HepG2 (cell line): Measurements from ENCODE around the gene COMMD1. TPM values are rescaled to one million over a fixed set of nuclear protein-coding genes. Genes with fewer than 3 reads are reported as not detected.

Source experiments
- ATAC-seq: fragments of 200-7000 bp; cut with Tn5 transposase; 3 replicates; pipeline ENCODE4 v1.9.1; 2020; ENCODE audit warnings: mild to moderate bottlenecking, moderate library complexity
- BruUV-seq: library from RNA; stranded (reverse); fragments of 400-500 nt; replicated peaks from 2 replicates; lab custom pipeline; 2021; lab: Mats Ljungman, UMichigan
- CTCF ChIA-PET: fragments of 300-600 bp; formaldehyde crosslinking; extraction: SDS; loops from one replicate; lab custom pipeline; 2021; ENCODE audit warnings: low total read pairs, inconsistent platforms, low intra/inter-chr PET ratio; lab: Yijun Ruan, JAX
- POLR2A ChIA-PET: fragments of 350-600 bp; sonication (Branson Sonifier 250); formaldehyde crosslinking; loops from one replicate; lab custom pipeline; 2020; ENCODE audit warnings: antibody characterized with exemption, inconsistent platforms; lab: Yijun Ruan, JAX
- DNase-seq: peaks from one replicate; pipeline ENCODE4 v3.0.0-alpha.2; 2015; ENCODE audit warnings: low spot score
- FAIRE-seq: peaks from 3 replicates; lab custom pipeline; 2011; peaks lifted over from hg19 to GRCh38; lab: Jason Lieb, UNC
- H2AFZ ChIP-seq: one replicate; pipeline ENCODE4 v1.6.1; 2011; ENCODE audit warnings: low read length, inconsistent platforms
- H3K27ac ChIP-seq: fragments of 300-600 bp; 3 replicates; pipeline ENCODE4 v1.8.0; 2011; ENCODE audit warnings: mixed run types, mild to moderate bottlenecking, mixed read lengths, low read length, inconsistent platforms; ENCODE audit not compliant: insufficient read depth; ENCODE audit errors: extremely low read length
- H3K27me3 ChIP-seq, 2 experiments: fragments of 200-600 bp in 1 of 2; 2 replicates in 1 of 2; 3 replicates in 1 of 2; pipeline versions ENCODE4 v1.6.0 to v1.8.0; 2011; ENCODE audit warnings: low read length in 2 of 2, mild to moderate bottlenecking in 2 of 2, moderate library complexity in 2 of 2, inconsistent platforms in 1 of 2; ENCODE audit not compliant: insufficient read depth in 2 of 2, control insufficient read depth in 1 of 2
- H3K36me3 ChIP-seq, 2 experiments: fragments of 200-600 bp in 1 of 2; replicated peaks in 1 of 2; 2 replicates in 1 of 2; 3 replicates in 1 of 2; pipeline versions ENCODE4 v1.5.1 to v1.8.0; 2011; ENCODE audit warnings: low read length in 2 of 2, inconsistent platforms in 1 of 2; ENCODE audit not compliant: insufficient read depth in 2 of 2, control insufficient read depth in 1 of 2
- H3K4me1 ChIP-seq: 2 replicates; pipeline ENCODE4 v1.5.1; 2012; ENCODE audit warnings: low read length, inconsistent platforms; ENCODE audit not compliant: insufficient read depth
- H3K4me2 ChIP-seq: 2 replicates; pipeline ENCODE4 v1.6.0; 2011; ENCODE audit warnings: low read depth, low read length, inconsistent platforms
- H3K4me3 ChIP-seq, 3 experiments: fragments of 200-600 bp in 1 of 3; sonication (generic), shearing (Covaris generic) in 1 of 3; replicated peaks in 1 of 3; 2 replicates each; pipeline ENCODE4 v1.5.1; 2011 to 2016; ENCODE audit warnings: low read length in 3 of 3, inconsistent platforms in 2 of 3, low read depth in 2 of 3, mild to moderate bottlenecking in 2 of 3, control low read depth in 1 of 3, mixed read lengths in 1 of 3; ENCODE audit not compliant: insufficient read depth in 1 of 3
- H3K79me2 ChIP-seq: one replicate; pipeline ENCODE4 v1.6.1; 2011; ENCODE audit warnings: low read length, inconsistent platforms; ENCODE audit not compliant: insufficient read depth
- H3K9ac ChIP-seq: 2 replicates; pipeline ENCODE4 v1.6.0; 2011; ENCODE audit warnings: mild to moderate bottlenecking, low read depth, low read length, inconsistent platforms; ENCODE audit not compliant: insufficient read depth
- H3K9me3 ChIP-seq: 2 replicates; pipeline ENCODE4 v1.5.1; 2012; ENCODE audit warnings: mild to moderate bottlenecking, low read length
- H4K20me1 ChIP-seq: 2 replicates; pipeline ENCODE4 v1.6.0; 2011; ENCODE audit warnings: inconsistent platforms, mild to moderate bottlenecking, low read length, moderate library complexity; ENCODE audit not compliant: insufficient read depth
- ADNP ChIP-seq: sonication (generic); formaldehyde crosslinking; IDR thresholded peaks from 2 replicates; pipeline ENCODE4 v1.4.0; 2020; ENCODE audit warnings: missing genetic modification reagents
- CERS6 ChIP-seq: sonication (generic); formaldehyde crosslinking; IDR thresholded peaks from 2 replicates; pipeline ENCODE4 v1.5.0; 2020; ENCODE audit warnings: missing genetic modification reagents
- GATA4 ChIP-seq: sonication (generic); IDR thresholded peaks from 2 replicates; pipeline ENCODE4 v1.6.1; 2016; ENCODE audit warnings: antibody characterized with exemption, low read depth, borderline replicate concordance
- NCOA2 ChIP-seq: sonication (generic); formaldehyde crosslinking; IDR thresholded peaks from 2 replicates; pipeline ENCODE4 v1.8.0; 2022; ENCODE audit warnings: inconsistent platforms
- ZC3H13 ChIP-seq: sonication (generic); formaldehyde crosslinking; IDR thresholded peaks from 2 replicates; pipeline ENCODE4 v1.8.1; 2023; ENCODE audit warnings: mild to moderate bottlenecking, missing genetic modification reagents, moderate library complexity
- ZNF784 ChIP-seq: sonication (generic); formaldehyde crosslinking; IDR thresholded peaks from 2 replicates; pipeline ENCODE4 v1.5.1; 2020; ENCODE audit warnings: missing genetic modification reagents, mild to moderate bottlenecking, borderline replicate concordance
- ZSCAN29 ChIP-seq: sonication (generic); formaldehyde crosslinking; conservative IDR thresholded peaks from 2 replicates; pipeline ENCODE4 v1.4.0; 2020; ENCODE audit warnings: mild to moderate bottlenecking, missing genetic modification reagents
- WGBS: methylation state at CpG from one replicate; pipeline ENCODE4 v1.1.6; 2017; ENCODE audit warnings: low lambda C conversion rate; 5-methylcytosine and 5-hydroxymethylcytosine counted together
- in situ Hi-C: cut with HindIII; loops from 2 replicates; pipeline ENCODE4 v1.10.0; 2017; ENCODE audit warnings: low pct_unique_long_range_greater_than_20kb; ENCODE audit not compliant: extremely low pct_ligation_motif_present
- intact Hi-C: fragments of 100-400 bp; cut with micrococcal nuclease; formaldehyde crosslinking; loops from one replicate; pipeline ENCODE4 v1.10.0; 2022; ENCODE audit not compliant: unreplicated experiment
- polyA plus RNA-seq, 8 experiments: library from polyadenylated mRNA; depleted of rRNA in 3 of 8; stranded (reverse) in 7 of 8; unstranded in 1 of 8; fragments of >200 nt; fragmentation: Illumina TruSeq in 4 of 8; extraction: Trizol in 4 of 8; gene quantifications; 2 replicates each; pipeline versions ENCODE4 v1.2.1 to v1.2.3, GENCODE V29; 2011 to 2016; ENCODE audit warnings: low read depth in 4 of 8, missing spikeins in 1 of 8, mixed read lengths in 1 of 8; ENCODE audit not compliant: insufficient read depth in 1 of 8
- total RNA-seq, 5 experiments: library from RNA; depleted of rRNA; stranded (reverse); fragments of >200 nt; fragmentation: Illumina TruSeq; extraction: Trizol; gene quantifications; 2 replicates each; pipeline ENCODE4 v1.2.3, GENCODE V29; 2016; ENCODE audit warnings: low read depth in 1 of 5

COMMD1 gene
- total and polyA plus RNA-seq, 2 of the 13 experiments (the other 11 are each of a cell fraction or from before 2014, with no cell fraction given): 25.7 to 105 TPM

GRCh38 chr2:62054916-62055450 lies 149.5 kb downstream of the COMMD1 start (continued):
- no peak for TF ChIP-seq GATA4

GRCh38 chr2:62055724-62056336 lies 150.4 kb downstream of the COMMD1 start:
- no peaks in the 10 kb centered on the region for H4K20me1 ChIP-seq
- no peak overlapping the region for H3K4me3 ChIP-seq
- H3K9me3 ChIP-seq: no peaks in the 10 kb centered on the region
- no peak overlapping the region for H2AFZ ChIP-seq
- H3K4me2 ChIP-seq: no peak overlapping the region
- H3K36me3 ChIP-seq: no peaks in the 10 kb centered on the region
- 90% methylated on average over 3 of the region's 3 CpGs for WGBS
- H3K4me1 ChIP-seq: no peaks in the 10 kb centered on the region
- no peak overlapping the region for H3K27ac ChIP-seq
- H3K27me3 ChIP-seq: no peaks in the 10 kb centered on the region
- no peak for FAIRE-seq
- no peaks in the 10 kb centered on the region for H3K79me2 ChIP-seq
- BruUV-seq: no TSS peak
- in situ Hi-C loops: no loop called here
- CTCF ChIA-PET: no interaction called here
- no peak overlapping the region for H3K9ac ChIP-seq
- ATAC-seq: no peak
- TF ChIP-seq ZC3H13 (CRISPR knock-in tag): no peak
- no peak for TF ChIP-seq CERS6 (CRISPR knock-in tag)
- TF ChIP-seq NCOA2: no peak
- TF ChIP-seq ADNP (CRISPR knock-in tag): no peak
- no peak for TF ChIP-seq ZNF784 (CRISPR knock-in tag)
- no peak for TF ChIP-seq ZSCAN29 (CRISPR knock-in tag)
- POLR2A ChIA-PET: no interaction called here
- no peak for DNase-seq
- intact Hi-C loops: no loop called here
